IMR-90 (cell line): ENCODE measurements around the gene CHD6. TPM values are rescaled to one million over a fixed set of nuclear protein-coding genes. Genes with fewer than 3 reads are reported as not detected.

Experiments used
- ATAC-seq: fragments of 200-7000 bp; cut with Tn5 transposase; 2 replicates; pipeline ENCODE4 v1.9.1; 2020; ENCODE audit warnings: low read depth, mild to moderate bottlenecking, moderate library complexity
- BruUV-seq: library from RNA; stranded (reverse); fragments of 400-500 nt; replicated peaks from 2 replicates; lab custom pipeline; 2021; lab: Mats Ljungman, UMichigan
- CTCF ChIA-PET: fragments of 300-600 bp; formaldehyde crosslinking; extraction: SDS; loops from one replicate; lab custom pipeline; 2021; ENCODE audit warnings: antibody characterized with exemption; lab: Yijun Ruan, JAX
- POLR2A ChIA-PET: fragments of 300-600 bp; sonication (Branson Sonifier 250); formaldehyde crosslinking; loops from one replicate; lab custom pipeline; 2022; ENCODE audit warnings: antibody characterized with exemption; ENCODE audit not compliant: unreplicated experiment; lab: Charles Lee
- DNase-seq: peaks from one replicate; pipeline ENCODE4 v3.0.0; 2013
- H2AFZ ChIP-seq: replicated peaks from 2 replicates; pipeline ENCODE3; 2013; ENCODE audit warnings: low read length, mild to moderate bottlenecking; ENCODE audit not compliant: poor library complexity
- H2AK5ac ChIP-seq: 2 replicates; pipeline ENCODE4 v1.6.1; 2013; ENCODE audit warnings: low read depth, low read length, inconsistent platforms
- H2AK9ac ChIP-seq: replicated peaks from 2 replicates; pipeline ENCODE3; 2013; ENCODE audit warnings: mild to moderate bottlenecking, low read depth, low read length, moderate library complexity; ENCODE audit not compliant: poor library complexity
- H2BK120ac ChIP-seq: 2 replicates; pipeline ENCODE4 v1.6.1; 2013; ENCODE audit warnings: low read depth, low read length, inconsistent platforms
- H2BK15ac ChIP-seq: 3 replicates; pipeline ENCODE4 v1.6.1; 2013; ENCODE audit warnings: low read depth, low read length, inconsistent platforms
- H2BK20ac ChIP-seq: 2 replicates; pipeline ENCODE4 v1.6.1; 2013; ENCODE audit warnings: low read depth, mild to moderate bottlenecking, inconsistent platforms, low read length, moderate library complexity
- H2BK5ac ChIP-seq: 2 replicates; pipeline ENCODE4 v1.6.1; 2013; ENCODE audit warnings: mild to moderate bottlenecking, low read depth, low read length, inconsistent platforms; ENCODE audit not compliant: poor library complexity, severe bottlenecking
- H3K14ac ChIP-seq: replicated peaks from 2 replicates; pipeline ENCODE4 v1.6.1; 2013; ENCODE audit warnings: low read depth, low read length, inconsistent platforms
- H3K18ac ChIP-seq: 2 replicates; pipeline ENCODE4 v1.6.1; 2013; ENCODE audit warnings: low read depth, low read length, control low read depth
- H3K23ac ChIP-seq: 2 replicates; pipeline ENCODE4 v1.6.1; 2013; ENCODE audit warnings: low read depth, low read length, inconsistent platforms
- H3K27ac ChIP-seq: 2 replicates; pipeline ENCODE4 v1.5.1; 2013; ENCODE audit warnings: mild to moderate bottlenecking, control low read depth, low read length; ENCODE audit not compliant: insufficient read depth
- H3K27me3 ChIP-seq: 2 replicates; pipeline ENCODE4 v1.6.1; 2013; ENCODE audit warnings: low read length; ENCODE audit not compliant: control insufficient read depth, insufficient read depth
- H3K36me3 ChIP-seq: 2 replicates; pipeline ENCODE4 v1.6.1; 2013; ENCODE audit warnings: low read length, mixed read lengths; ENCODE audit not compliant: control insufficient read depth, insufficient read depth
- H3K4ac ChIP-seq: 2 replicates; pipeline ENCODE4 v1.6.1; 2013; ENCODE audit warnings: low read depth, low read length, inconsistent platforms
- H3K4me1 ChIP-seq: 2 replicates; pipeline ENCODE4 v1.6.1; 2013; ENCODE audit warnings: low read length, mixed read lengths; ENCODE audit not compliant: control insufficient read depth, insufficient read depth
- H3K4me2 ChIP-seq: 2 replicates; pipeline ENCODE4 v1.6.1; 2013; ENCODE audit warnings: low read depth, mild to moderate bottlenecking, control low read depth, low read length, moderate library complexity
- H3K4me3 ChIP-seq: 2 replicates; pipeline ENCODE4 v1.5.1; 2013; ENCODE audit warnings: low read depth, mild to moderate bottlenecking, control low read depth, low read length, moderate library complexity; ENCODE audit not compliant: insufficient read depth
- H3K56ac ChIP-seq: 2 replicates; pipeline ENCODE4 v1.6.1; 2013; ENCODE audit warnings: low read length, inconsistent platforms; ENCODE audit not compliant: insufficient read depth; ENCODE audit errors: extremely low read depth
- H3K79me1 ChIP-seq, 2 experiments: 2 replicates each; pipeline ENCODE4 v1.6.1; 2013; ENCODE audit warnings: low read length in 2 of 2, inconsistent platforms in 1 of 2, low read depth in 1 of 2
- H3K9ac ChIP-seq: 2 replicates; pipeline ENCODE4 v1.6.1; 2013; ENCODE audit warnings: low read depth, low read length, control low read depth
- H3K9me1 ChIP-seq: 2 replicates; pipeline ENCODE4 v1.6.1; 2013; ENCODE audit warnings: low read length, inconsistent platforms; ENCODE audit not compliant: insufficient read depth
- H3K9me3 ChIP-seq: 2 replicates; pipeline ENCODE4 v1.6.1; 2013; ENCODE audit warnings: low read length; ENCODE audit not compliant: control insufficient read depth, insufficient read depth
- H4K20me1 ChIP-seq: 2 replicates; pipeline ENCODE4 v1.6.1; 2013; ENCODE audit warnings: low read length, inconsistent platforms; ENCODE audit not compliant: insufficient read depth
- H4K5ac ChIP-seq: 2 replicates; pipeline ENCODE4 v1.6.1; 2013; ENCODE audit warnings: mild to moderate bottlenecking, low read depth, low read length, control low read depth
- H4K8ac ChIP-seq, 2 experiments: 2 replicates each; pipeline ENCODE4 v1.6.1; 2013; ENCODE audit warnings: low read depth in 2 of 2, low read length in 2 of 2, control low read depth in 1 of 2, inconsistent platforms in 1 of 2
- H4K91ac ChIP-seq: 2 replicates; pipeline ENCODE4 v1.6.1; 2013; ENCODE audit warnings: low read depth, low read length, inconsistent platforms; ENCODE audit not compliant: insufficient read depth
- FOS ChIP-seq: fragments of 150-350 bp; IDR thresholded peaks from 2 replicates; pipeline ENCODE4 v1.6.1; 2016; ENCODE audit warnings: low read depth, low read length
- MAFK ChIP-seq: IDR thresholded peaks from 2 replicates; pipeline ENCODE4 v1.6.1; 2012; ENCODE audit warnings: low read depth, low read length, improper control_type of control experiment
- MXI1 ChIP-seq: IDR thresholded peaks from 2 replicates; pipeline ENCODE4 v1.6.1; 2012; ENCODE audit warnings: low read depth, mild to moderate bottlenecking, low read length, moderate library complexity, borderline replicate concordance
- RFX5 ChIP-seq: IDR thresholded peaks from 2 replicates; pipeline ENCODE4 v1.8.0; 2012; ENCODE audit warnings: low read depth, mild to moderate bottlenecking, low read length, moderate library complexity
- WGBS, 2 experiments: methylation state at CpG; one replicate each; pipeline versions ENCODE4 v1.1.5 to v1.1.7; 2013; ENCODE audit warnings: missing lambda C conversion rate in 2 of 2; ENCODE audit not compliant: insufficient read length in 1 of 2; ENCODE audit errors: extremely low coverage in 2 of 2; 5-methylcytosine and 5-hydroxymethylcytosine counted together
- dilution Hi-C: fragments of 300-500 bp; cut with HindIII; formaldehyde crosslinking; loops from one replicate; pipeline ENCODE4 v1.14.3; 2018; ENCODE audit warnings: low sequenced_read_pairs; ENCODE audit not compliant: unreplicated experiment
- in situ Hi-C: fragments of 300-500 bp; cut with MboI; formaldehyde crosslinking; loops from 3 replicates; pipeline ENCODE4 v1.14.3; 2019; ENCODE audit warnings: low sequenced_read_pairs, inconsistent platforms, mixed read lengths
- intact Hi-C: fragments of 100-400 bp; cut with micrococcal nuclease; formaldehyde crosslinking; loops from 2 replicates; pipeline ENCODE4 v1.10.0; 2022
- polyA plus RNA-seq, 3 experiments: library from polyadenylated mRNA; depleted of rRNA; stranded (reverse); fragments of >200 nt; gene quantifications; 2 replicates each; pipeline ENCODE4 v1.2.3, GENCODE V29; 2012; ENCODE audit warnings: low replicate concordance in 1 of 3
- total RNA-seq: library from RNA; depleted of rRNA; stranded (reverse); fragments of >200 nt; gene quantifications from 2 replicates; pipeline ENCODE4 v1.2.3, GENCODE V29; 2012

Gene CHD6
- total and polyA plus RNA-seq, 2 of the 4 experiments (the other 2 are of a cell fraction), result 8.8 to 26.7 TPM

GRCh38 chr20:41526327-41526726 is 91.8 kb downstream of the CHD6 start:
- in situ Hi-C loops, result no loop called here
- no peak overlapping the region for H2AK9ac ChIP-seq
- intact Hi-C loops, result no loop called here
- no TSS peak for BruUV-seq
- H3K9me1 ChIP-seq, result no peaks in the 10 kb centered on the region
- H3K18ac ChIP-seq, result no peak overlapping the region
- no peak overlapping the region for H2BK5ac ChIP-seq
- ChIA-PET CTCF (no interaction called here), POLR2A (no interaction called here)
- no peak overlapping the region for H3K23ac ChIP-seq
- no peak overlapping the region for H3K27ac ChIP-seq
- no peak overlapping the region for H2AFZ ChIP-seq
- no peak overlapping the region for H3K56ac ChIP-seq
- no peak overlapping the region for H4K91ac ChIP-seq
- DNase-seq, result no peak
- no peaks in the 10 kb centered on the region for H3K9me3 ChIP-seq
- H2AK5ac ChIP-seq, result no peak overlapping the region
- H3K4ac ChIP-seq, result no peak overlapping the region
- TF ChIP-seq RFX5 (no peak), FOS (no peak), MAFK (peak; percentile 76), MXI1 (no peak)
- H3K4me1 ChIP-seq, result peaks cover 4% of the 10 kb centered on the region
- no peak for ATAC-seq
- H3K27me3 ChIP-seq, result no peaks in the 10 kb centered on the region
- dilution Hi-C loops, result no loop called here
- H3K79me1 ChIP-seq, result peaks cover 21 to 68% of the 10 kb centered on the region in 2 experiments
- no peak overlapping the region for H2BK20ac ChIP-seq
- peaks cover 12% of the 10 kb centered on the region; the same call in 1 of the 2 replicates for H4K20me1 ChIP-seq
- no CpG with 5 or more reads among the region's 3 CpGs for WGBS, 2 experiments
- no peak overlapping the region for H4K8ac ChIP-seq
- no peak overlapping the region for H3K4me2 ChIP-seq
- no peak overlapping the region for H4K5ac ChIP-seq
- H3K4me3 ChIP-seq, result no peak overlapping the region
- H2BK120ac ChIP-seq, result no peak overlapping the region
- no peak overlapping the region for H3K9ac ChIP-seq
- H3K36me3 ChIP-seq, result peaks cover 3% of the 10 kb centered on the region; the same call in 1 of the 2 replicates
- no peak overlapping the region for H3K14ac ChIP-seq
- H2BK15ac ChIP-seq, result no peak overlapping the region
